ENCODE results near the gene LEUTX.

- TF ChIP-seq YY1 (IDR thresholded peaks at IDR 0.05; ENCODE audit: insufficient read depth, insufficient read length): no peak
- TF ChIP-seq ZNF274 (IDR thresholded peaks at IDR 0.05; ENCODE audit: low read depth, low read length): no peak
- TF ChIP-seq SUZ12 (IDR thresholded peaks at IDR 0.05; ENCODE audit: extremely low read depth, insufficient read depth, insufficient read length): no peak
Observed at GRCh38 chr19:39797083-39797482, 18.4 kb downstream of the LEUTX start.

Measured in NT2/D1 (cell line).